ENCODE data around the gene B9D1. TPM values are rescaled to one million over a fixed set of nuclear protein-coding genes. Genes with fewer than 3 reads are reported as not detected.

The B9D1 gene
- total RNA-seq, 1 donor from 2014 or later = 5.6 TPM

DNA sequence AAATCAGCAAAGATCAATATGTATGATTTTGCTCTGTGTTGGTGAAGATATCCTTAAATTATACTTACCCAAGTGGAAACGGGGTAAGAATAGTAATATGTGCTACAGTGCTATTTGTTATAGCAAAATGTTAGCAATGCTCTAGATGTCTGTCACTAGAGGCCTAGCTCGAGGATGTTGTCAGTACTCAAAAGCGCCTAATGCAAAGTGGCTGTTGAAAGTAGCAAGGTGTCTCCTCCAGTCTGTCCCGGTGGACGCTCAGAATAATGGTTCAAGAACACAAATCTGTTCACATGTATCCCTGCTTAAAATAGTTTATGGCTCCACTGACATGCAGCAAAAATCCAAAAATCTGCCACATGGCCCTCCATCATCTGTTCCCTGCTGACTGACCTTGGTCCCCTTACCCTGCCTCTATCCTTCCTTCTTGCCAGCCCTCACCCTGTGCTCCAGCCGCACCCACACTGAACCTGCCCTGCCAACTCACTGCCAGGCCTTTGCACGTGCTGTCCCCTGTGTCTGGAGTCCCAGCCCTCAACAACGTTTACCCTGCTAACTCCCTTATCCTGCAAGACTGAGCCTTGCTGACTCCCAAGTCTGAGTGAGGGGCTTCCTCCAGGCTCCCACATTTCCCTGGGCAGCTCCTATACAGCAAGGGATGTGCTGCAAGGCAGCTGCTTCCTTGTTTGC is 38.9 kb upstream of the B9D1 start:
- no peak overlapping the region for H3K27ac Mint-ChIP-seq
- intact Hi-C loops (cut with micrococcal nuclease) = no loop called here
- DNase-seq (ENCODE audit: low spot score) = no peak
- no peak overlapping the region for H3K4me3 Mint-ChIP-seq
- no peaks in the 10 kb centered on the region for H3K4me1 Mint-ChIP-seq (ENCODE audit: low read depth)
- no peaks in the 10 kb centered on the region for H3K36me3 Mint-ChIP-seq (ENCODE audit: low read depth)
- H3K27me3 Mint-ChIP-seq (ENCODE audit: insufficient read depth) = peaks cover 7% of the 10 kb centered on the region
- H3K9me3 Mint-ChIP-seq = no peaks in the 10 kb centered on the region

GRCh38 chr17:19399750-19400450 is 37.4 kb upstream of the B9D1 start:
- Mint-ChIP-seq H3K4me1 (ENCODE audit: low read depth) (no peaks in the 10 kb centered on the region), H3K36me3 (ENCODE audit: low read depth) (no peaks in the 10 kb centered on the region), H3K4me3 (no peak overlapping the region), H3K27me3 (ENCODE audit: insufficient read depth) (peaks cover 16% of the 10 kb centered on the region), H3K27ac (no peak overlapping the region), H3K9me3 (no peaks in the 10 kb centered on the region)
- intact Hi-C loops (cut with micrococcal nuclease) = no loop called here
- DNase-seq (ENCODE audit: low spot score) = no peak

- no peak for DNase-seq (ENCODE audit: low spot score)
- Mint-ChIP-seq H3K36me3 (ENCODE audit: low read depth) (no peaks in the 10 kb centered on the region), H3K27ac (no peak overlapping the region), H3K4me3 (no peak overlapping the region), H3K27me3 (ENCODE audit: insufficient read depth) (peaks cover 22% of the 10 kb centered on the region), H3K9me3 (no peaks in the 10 kb centered on the region), H3K4me1 (ENCODE audit: low read depth) (no peaks in the 10 kb centered on the region)
- intact Hi-C loops (cut with micrococcal nuclease) = no loop called here
These were observed 36.0 kb upstream of the B9D1 start for GRCh38 chr17:19398301-19399181.

DNA sequence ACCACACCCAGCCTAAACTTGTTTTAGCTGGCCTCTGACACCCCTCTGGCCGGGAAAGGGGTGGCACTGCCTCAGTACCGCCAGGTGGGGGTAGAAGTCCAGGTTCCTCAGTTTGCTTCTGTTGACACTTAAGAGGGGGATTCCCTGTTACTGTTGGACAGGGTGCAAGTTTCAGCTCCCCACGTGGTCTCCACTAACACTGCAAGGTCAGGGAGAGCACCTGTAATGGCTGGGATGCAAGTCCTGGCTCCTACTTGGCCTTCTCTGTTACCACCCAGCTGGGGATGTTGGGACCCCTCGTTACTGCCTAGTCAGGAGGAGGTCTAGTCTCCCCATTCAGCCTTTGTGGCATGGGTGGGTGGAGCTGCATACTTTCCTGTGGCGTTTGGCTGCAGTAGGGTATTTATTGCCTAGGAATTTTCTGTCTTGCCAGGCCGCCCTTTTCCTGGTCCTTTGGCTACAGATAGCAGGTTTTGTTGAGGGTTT is 35.1 kb upstream of the B9D1 start:
- no peaks in the 10 kb centered on the region for H3K36me3 Mint-ChIP-seq (ENCODE audit: low read depth)
- H3K4me1 Mint-ChIP-seq (ENCODE audit: low read depth) = no peaks in the 10 kb centered on the region
- intact Hi-C loops (cut with micrococcal nuclease) = no loop called here
- no peak for DNase-seq (ENCODE audit: low spot score)
- H3K27me3 Mint-ChIP-seq (ENCODE audit: insufficient read depth) = peaks cover 22% of the 10 kb centered on the region
- H3K4me3 Mint-ChIP-seq = no peak overlapping the region
- H3K27ac Mint-ChIP-seq = no peak overlapping the region
- no peaks in the 10 kb centered on the region for H3K9me3 Mint-ChIP-seq

DNA sequence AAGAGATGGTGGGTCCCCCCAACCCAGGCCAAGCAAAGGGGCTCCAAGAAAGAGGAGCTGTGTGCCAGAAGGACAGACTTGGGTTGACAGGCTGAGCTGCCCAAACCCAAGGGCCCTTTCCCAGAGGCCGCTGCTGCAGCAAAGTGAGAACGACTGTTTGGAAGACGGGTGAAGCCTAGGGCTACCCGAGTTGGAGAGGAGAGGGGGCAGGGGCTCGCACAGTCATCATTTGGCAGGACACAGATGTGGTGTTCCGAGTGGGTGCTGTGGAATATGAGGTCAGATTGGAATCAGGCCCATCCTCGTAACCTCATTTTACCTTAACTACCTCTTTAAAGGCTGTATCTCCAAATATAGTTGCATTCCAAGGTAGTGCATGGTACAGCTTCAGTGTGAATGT is 29.8 kb upstream of the B9D1 start:
- H3K27me3 Mint-ChIP-seq (ENCODE audit: insufficient read depth) = peaks cover 46% of the 10 kb centered on the region
- H3K9me3 Mint-ChIP-seq = no peaks in the 10 kb centered on the region
- H3K27ac Mint-ChIP-seq = no peak overlapping the region
- H3K4me3 Mint-ChIP-seq = no peak overlapping the region
- DNase-seq (ENCODE audit: low spot score) = no peak
- H3K36me3 Mint-ChIP-seq (ENCODE audit: low read depth) = peaks cover 2% of the 10 kb centered on the region
- intact Hi-C loops (cut with micrococcal nuclease) = no loop called here
- no peaks in the 10 kb centered on the region for H3K4me1 Mint-ChIP-seq (ENCODE audit: low read depth)

- no peak for DNase-seq (ENCODE audit: low spot score)
- Mint-ChIP-seq H3K27ac (no peak overlapping the region), H3K36me3 (ENCODE audit: low read depth) (peaks cover 2% of the 10 kb centered on the region), H3K27me3 (ENCODE audit: insufficient read depth) (peaks cover 44% of the 10 kb centered on the region), H3K4me3 (no peak overlapping the region), H3K9me3 (no peaks in the 10 kb centered on the region), H3K4me1 (ENCODE audit: low read depth) (no peaks in the 10 kb centered on the region)
- intact Hi-C loops (cut with micrococcal nuclease) = no loop called here
These were observed 28.9 kb upstream of the B9D1 start for GRCh38 chr17:19391432-19391831.

DNA sequence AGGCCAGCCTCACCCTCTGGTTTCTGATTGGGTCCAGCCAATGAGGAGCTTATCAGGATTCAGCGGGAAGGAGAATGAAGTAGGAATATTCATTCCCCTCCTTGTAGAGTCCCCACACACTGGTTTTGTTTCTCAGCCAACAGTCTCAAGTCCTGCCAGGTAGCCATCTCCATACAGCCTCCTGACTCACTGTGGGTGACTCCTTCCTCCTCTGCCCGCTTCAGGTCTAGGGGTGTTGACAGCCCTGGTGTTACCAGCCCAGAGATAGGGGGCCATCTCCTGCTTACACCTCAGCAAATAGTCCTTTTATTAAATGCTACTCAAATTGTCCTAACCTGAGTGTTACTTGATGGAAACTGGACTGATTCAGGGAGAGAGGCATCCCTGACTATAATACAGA is 28.4 kb upstream of the B9D1 start:
- intact Hi-C loops (cut with micrococcal nuclease) = no loop called here
- Mint-ChIP-seq H3K9me3 (no peaks in the 10 kb centered on the region), H3K36me3 (ENCODE audit: low read depth) (peaks cover 2% of the 10 kb centered on the region), H3K27me3 (ENCODE audit: insufficient read depth) (peaks cover 43% of the 10 kb centered on the region), H3K4me3 (no peak overlapping the region), H3K27ac (no peak overlapping the region), H3K4me1 (ENCODE audit: low read depth) (no peaks in the 10 kb centered on the region)
- DNase-seq (ENCODE audit: low spot score) = no peak

GRCh38 chr17:19388791-19389785 is 26.6 kb upstream of the B9D1 start:
- H3K4me1 Mint-ChIP-seq (ENCODE audit: low read depth) = no peaks in the 10 kb centered on the region
- H3K9me3 Mint-ChIP-seq = no peaks in the 10 kb centered on the region
- peaks cover 11% of the 10 kb centered on the region for H3K36me3 Mint-ChIP-seq (ENCODE audit: low read depth)
- no peak for DNase-seq (ENCODE audit: low spot score)
- H3K4me3 Mint-ChIP-seq = no peak overlapping the region
- H3K27ac Mint-ChIP-seq = no peak overlapping the region
- intact Hi-C loops (cut with micrococcal nuclease) = no loop called here
- peaks cover 29% of the 10 kb centered on the region for H3K27me3 Mint-ChIP-seq (ENCODE audit: insufficient read depth)

- Mint-ChIP-seq H3K27me3 (ENCODE audit: insufficient read depth) (peaks cover 26% of the 10 kb centered on the region), H3K9me3 (no peaks in the 10 kb centered on the region), H3K4me1 (ENCODE audit: low read depth) (no peaks in the 10 kb centered on the region), H3K36me3 (ENCODE audit: low read depth) (peaks cover 14% of the 10 kb centered on the region), H3K4me3 (no peak overlapping the region), H3K27ac (no peak overlapping the region)
- DNase-seq (ENCODE audit: low spot score) = no peak
- intact Hi-C loops (cut with micrococcal nuclease) = no loop called here
These were observed 25.5 kb upstream of the B9D1 start for GRCh38 chr17:19387921-19388521.

DNA sequence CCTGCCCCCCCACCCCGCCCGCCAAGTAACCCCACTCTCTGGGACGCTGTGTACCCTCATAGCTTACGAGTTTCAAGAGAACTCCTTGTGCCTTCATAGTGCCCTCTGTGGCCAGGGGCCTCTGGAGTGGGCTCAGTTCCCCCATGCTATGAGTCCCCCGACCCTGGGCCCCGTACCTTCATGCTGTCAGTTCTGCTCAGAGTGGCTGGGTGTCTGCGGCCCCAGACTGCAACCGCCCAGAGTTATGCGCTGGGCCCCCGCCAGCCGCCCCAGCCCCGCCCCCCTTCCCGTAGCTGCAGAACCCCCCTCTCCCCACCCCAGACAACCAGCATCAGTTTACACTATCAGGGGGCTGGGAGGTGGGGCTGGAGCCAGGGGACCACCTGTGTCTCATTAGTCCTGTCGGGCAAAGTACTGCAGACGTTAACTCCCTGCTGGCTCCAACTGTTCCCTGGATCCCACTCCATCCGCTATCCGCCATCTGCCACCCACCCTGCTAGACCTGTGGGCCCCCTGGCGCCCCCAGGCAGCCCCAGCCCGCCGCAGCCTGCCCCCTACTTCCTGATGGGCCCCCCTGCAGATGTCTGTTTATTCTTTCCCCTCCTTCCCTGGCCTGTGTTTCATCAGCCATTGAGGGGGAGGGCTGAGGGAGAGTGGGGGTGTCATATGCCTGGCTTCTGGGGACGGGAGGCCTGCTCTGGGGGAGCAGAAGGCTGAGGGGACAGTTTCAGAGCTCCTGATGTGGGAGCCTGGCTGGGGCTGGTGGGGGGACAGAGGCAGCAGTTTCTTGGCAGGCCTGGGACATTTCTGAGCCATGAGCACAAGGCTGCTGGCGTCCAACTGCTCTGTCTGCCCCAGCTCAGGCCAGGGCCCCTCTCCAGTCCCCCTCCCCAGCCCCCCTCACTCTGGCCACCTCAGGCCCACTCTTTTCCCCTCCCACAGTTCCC is 24.7 kb upstream of the B9D1 start, which contains the start of gene MFAP4:
Gene MFAP4, minus strand, starts transcription at position 217 of the 947 bp plus-strand sequence. Its CDS starts 35 bp downstream, at position 182.
- Mint-ChIP-seq H3K4me3 (no peak within 1 kb of the TSS), H3K27ac (no peak within 1 kb of the TSS)
- intact Hi-C loops (cut with micrococcal nuclease) = no loop called here

More for the DNA sequence above, 24.7 kb upstream of the B9D1 start, which contains the start of gene MFAP4:
- H3K27me3 Mint-ChIP-seq (ENCODE audit: insufficient read depth) = peaks cover 23% of the 10 kb centered on the region
- H3K4me1 Mint-ChIP-seq (ENCODE audit: low read depth) = no peaks in the 10 kb centered on the region
- peaks cover 14% of the 10 kb centered on the region for H3K36me3 Mint-ChIP-seq (ENCODE audit: low read depth)
- H3K9me3 Mint-ChIP-seq = no peaks in the 10 kb centered on the region
- no peak for DNase-seq (ENCODE audit: low spot score)
